ENCODE data around the gene PERM1.
A peak's percentile ranks its signal among the peaks of the same experiment; 100 is the strongest.

PERM1 gene

DNA sequence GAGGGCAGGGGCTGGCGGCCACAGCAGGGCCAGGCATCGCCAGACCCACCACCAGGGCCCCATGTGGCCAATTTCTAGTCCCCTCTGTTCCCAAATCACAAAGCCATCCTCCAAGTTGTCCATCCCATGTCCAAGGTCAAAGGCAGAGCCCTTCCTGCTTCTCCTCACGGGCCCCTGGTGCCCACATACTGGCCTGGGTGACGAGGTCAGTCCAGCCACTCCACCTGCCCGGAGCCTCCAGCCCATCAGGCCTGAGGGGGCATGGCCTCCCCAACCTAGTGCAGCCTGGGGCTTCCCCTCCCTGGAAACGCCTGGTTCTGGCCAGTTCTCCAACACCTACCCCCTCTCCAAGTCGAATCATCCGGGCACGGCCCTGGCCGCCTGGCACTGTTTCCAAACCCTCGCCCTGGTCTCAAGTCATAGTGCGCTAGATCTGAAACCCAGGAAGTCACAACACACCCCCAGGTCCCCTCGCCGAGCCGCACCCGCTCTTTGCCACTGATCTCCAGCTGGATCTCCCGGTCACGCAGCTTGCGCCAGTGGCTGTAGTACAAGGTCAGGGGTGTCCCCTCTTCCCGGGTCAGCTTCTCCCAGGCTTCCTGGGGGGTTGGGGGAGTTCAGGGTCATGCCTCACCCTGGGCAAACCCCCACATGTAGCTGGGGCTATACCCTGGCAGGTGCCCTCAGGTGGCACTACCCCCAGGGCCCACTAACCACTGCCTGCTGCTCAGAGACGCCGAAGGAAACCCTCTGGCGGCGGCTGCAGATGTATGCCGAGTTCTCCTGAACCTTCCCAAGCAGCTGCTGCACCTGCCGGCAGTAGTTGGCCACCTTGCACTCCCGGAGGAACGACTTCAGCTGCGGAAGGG lies 36.0 kb downstream of the PERM1 start:
- Histone ChIP-seq H3K4me1 (ENCODE audit: control extremely low read depth in 1 of 4, control insufficient read depth in 4 of 4, insufficient read depth in 4 of 4, low read length in 3 of 4) (peaks cover 0 to 24% (median 19%) of the 10 kb centered on the region in 4 experiments), H3K36me3 (ENCODE audit: control insufficient read depth in 4 of 4, insufficient read depth in 4 of 4, low read length in 3 of 4) (peaks cover 7 to 66% (median 44%) of the 10 kb centered on the region in 4 experiments), H3K9me3 (ENCODE audit: control extremely low read depth in 1 of 5, control insufficient read depth in 4 of 5, insufficient read depth in 2 of 5, low read depth in 1 of 5, low read length in 4 of 5) (peaks cover 0 to 1% (median 0%) of the 10 kb centered on the region in 5 experiments), H3K4me3 (ENCODE audit: control insufficient read depth in 1 of 7, extremely low read depth in 1 of 7, insufficient read depth in 4 of 7, low read depth in 2 of 7, low read length in 6 of 7) (no peak overlapping the region), H3K27ac (ENCODE audit: insufficient read depth in 1 of 2, low read depth in 1 of 2, low read length in 2 of 2, poor library complexity in 1 of 2, severe bottlenecking in 2 of 2) (no peak overlapping the region), H3K27me3 (replicated peaks in 2 of 5; ENCODE audit: control insufficient read depth in 4 of 5, insufficient read depth in 5 of 5, low read length in 4 of 5) (peaks cover 0 to 36% (median 6%) of the 10 kb centered on the region in 5 experiments)
- 97% methylated on average over 28 of the region's 29 CpGs for WGBS (ENCODE audit: insufficient coverage)
- no peak for DNase-seq
- ChIA-PET CTCF (interaction anchor here (1.0 to 1.4 kb wide), 3 partner anchors 8 to 16 kb away, joined by 4 to 5 read pairs (median 4); no protein-coding TSS in a partner anchor), POLR2A (no interaction called here)

- H3K9me3 ChIP-seq (ENCODE audit: control extremely low read depth in 1 of 5, control insufficient read depth in 4 of 5, insufficient read depth in 2 of 5, low read depth in 1 of 5, low read length in 4 of 5): no peaks in the 10 kb centered on the region
- H3K4me3 ChIP-seq (ENCODE audit: control insufficient read depth in 1 of 7, extremely low read depth in 1 of 7, insufficient read depth in 4 of 7, low read depth in 2 of 7, low read length in 6 of 7): no peak overlapping the region
- POLR2A ChIA-PET: no interaction called here
- peaks cover 0 to 37% (median 30%) of the 10 kb centered on the region in 4 experiments for H3K4me1 ChIP-seq (ENCODE audit: control extremely low read depth in 1 of 4, control insufficient read depth in 4 of 4, insufficient read depth in 4 of 4, low read length in 3 of 4)
- H3K27me3 ChIP-seq (replicated peaks in 2 of 5; ENCODE audit: control insufficient read depth in 4 of 5, insufficient read depth in 5 of 5, low read length in 4 of 5): peaks cover 0 to 48% (median 13%) of the 10 kb centered on the region in 5 experiments
- WGBS (ENCODE audit: insufficient coverage): 94% methylated on average over 17 of the region's 28 CpGs
- CTCF ChIA-PET: interaction anchor here (1.4 kb wide), 1 partner anchor 17 kb away, joined by 4 read pairs; no protein-coding TSS in a partner anchor
- H3K36me3 ChIP-seq (ENCODE audit: control insufficient read depth in 4 of 4, insufficient read depth in 4 of 4, low read length in 3 of 4): peaks cover 0 to 53% (median 34%) of the 10 kb centered on the region in 4 experiments
- DNase-seq: no peak
- no peak overlapping the region for H3K27ac ChIP-seq (ENCODE audit: insufficient read depth in 1 of 2, low read depth in 1 of 2, low read length in 2 of 2, poor library complexity in 1 of 2, severe bottlenecking in 2 of 2)
Observed at GRCh38 chr1:944341-945325, 37.3 kb downstream of the PERM1 start.

GRCh38 chr1:943545-944340 lies 38.1 kb downstream of the PERM1 start:
- peaks cover 0 to 56% (median 18%) of the 10 kb centered on the region in 5 experiments for H3K27me3 ChIP-seq (replicated peaks in 2 of 5; ENCODE audit: control insufficient read depth in 4 of 5, insufficient read depth in 5 of 5, low read length in 4 of 5)
- H3K27ac ChIP-seq (ENCODE audit: insufficient read depth in 1 of 2, low read depth in 1 of 2, low read length in 2 of 2, poor library complexity in 1 of 2, severe bottlenecking in 2 of 2): no peak overlapping the region
- WGBS (ENCODE audit: insufficient coverage): 98% methylated on average over 23 of the region's 27 CpGs
- no peaks in the 10 kb centered on the region for H3K9me3 ChIP-seq (ENCODE audit: control extremely low read depth in 1 of 5, control insufficient read depth in 4 of 5, insufficient read depth in 2 of 5, low read depth in 1 of 5, low read length in 4 of 5)
- no peak overlapping the region for H3K4me3 ChIP-seq (ENCODE audit: control insufficient read depth in 1 of 7, extremely low read depth in 1 of 7, insufficient read depth in 4 of 7, low read depth in 2 of 7, low read length in 6 of 7)
- peaks cover 0 to 44% (median 29%) of the 10 kb centered on the region in 4 experiments for H3K36me3 ChIP-seq (ENCODE audit: control insufficient read depth in 4 of 4, insufficient read depth in 4 of 4, low read length in 3 of 4)
- DNase-seq: no peak
- ChIA-PET POLR2A (interaction anchor here (0.5 kb wide), 1 partner anchor 19 kb away, joined by 3 read pairs; no protein-coding TSS in a partner anchor), CTCF (interaction anchor here (0.9 to 1.4 kb wide), 2 partner anchors 18 to 51 kb away, joined by 3 to 4 read pairs; no protein-coding TSS in a partner anchor)
- H3K4me1 ChIP-seq (ENCODE audit: control extremely low read depth in 1 of 4, control insufficient read depth in 4 of 4, insufficient read depth in 4 of 4, low read length in 3 of 4): peaks cover 0 to 40% (median 33%) of the 10 kb centered on the region in 4 experiments

GRCh38 chr1:942864-943533 lies 38.9 kb downstream of the PERM1 start:
- H3K27me3 ChIP-seq (replicated peaks in 2 of 5; ENCODE audit: control insufficient read depth in 4 of 5, insufficient read depth in 5 of 5, low read length in 4 of 5): peaks cover 0 to 64% (median 18%) of the 10 kb centered on the region in 5 experiments
- no peak overlapping the region for H3K4me3 ChIP-seq (ENCODE audit: control insufficient read depth in 1 of 7, extremely low read depth in 1 of 7, insufficient read depth in 4 of 7, low read depth in 2 of 7, low read length in 6 of 7)
- peaks cover 0 to 37% (median 25%) of the 10 kb centered on the region in 4 experiments for H3K36me3 ChIP-seq (ENCODE audit: control insufficient read depth in 4 of 4, insufficient read depth in 4 of 4, low read length in 3 of 4)
- WGBS (ENCODE audit: insufficient coverage): 17% methylated on average over 18 of the region's 27 CpGs
- POLR2A ChIA-PET: no interaction called here
- CTCF ChIA-PET: interaction anchor here (0.9 to 2.0 kb wide), 3 partner anchors 32 to 74 kb away, joined by 3 to 12 read pairs (median 3); no protein-coding TSS in a partner anchor
- H3K27ac ChIP-seq (ENCODE audit: insufficient read depth in 1 of 2, low read depth in 1 of 2, low read length in 2 of 2, poor library complexity in 1 of 2, severe bottlenecking in 2 of 2): no peak overlapping the region
- no peak for DNase-seq
- peaks cover 0 to 40% (median 33%) of the 10 kb centered on the region in 4 experiments for H3K4me1 ChIP-seq (ENCODE audit: control extremely low read depth in 1 of 4, control insufficient read depth in 4 of 4, insufficient read depth in 4 of 4, low read length in 3 of 4)
- no peaks in the 10 kb centered on the region for H3K9me3 ChIP-seq (ENCODE audit: control extremely low read depth in 1 of 5, control insufficient read depth in 4 of 5, insufficient read depth in 2 of 5, low read depth in 1 of 5, low read length in 4 of 5)

DNA sequence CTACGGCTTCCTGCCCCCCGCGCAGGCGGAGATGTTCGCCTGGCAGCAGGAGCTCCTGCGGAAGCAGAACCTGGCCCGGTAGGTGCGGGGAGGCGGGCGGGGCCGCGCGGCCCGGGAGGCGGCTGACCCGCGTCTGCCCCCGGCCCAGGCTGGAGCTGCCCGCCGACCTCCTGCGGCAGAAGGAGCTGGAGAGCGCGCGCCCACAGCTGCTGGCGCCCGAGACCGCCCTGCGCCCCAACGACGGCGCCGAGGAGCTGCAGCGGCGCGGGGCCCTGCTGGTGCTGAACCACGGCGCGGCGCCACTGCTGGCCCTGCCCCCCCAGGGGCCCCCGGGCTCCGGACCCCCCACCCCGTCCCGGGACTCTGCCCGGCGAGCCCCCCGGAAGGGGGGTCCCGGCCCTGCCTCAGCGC lies 39.5 kb downstream of the PERM1 start:
- Histone ChIP-seq H3K9me3 (ENCODE audit: control extremely low read depth in 1 of 5, control insufficient read depth in 4 of 5, insufficient read depth in 2 of 5, low read depth in 1 of 5, low read length in 4 of 5) (no peaks in the 10 kb centered on the region), H3K4me1 (ENCODE audit: control extremely low read depth in 1 of 4, control insufficient read depth in 4 of 4, insufficient read depth in 4 of 4, low read length in 3 of 4) (peaks cover 0 to 40% (median 33%) of the 10 kb centered on the region in 4 experiments), H3K4me3 (ENCODE audit: control insufficient read depth in 1 of 7, extremely low read depth in 1 of 7, insufficient read depth in 4 of 7, low read depth in 2 of 7, low read length in 6 of 7) (peak overlapping the region in 4 of 7 experiments; percentile 2 to 50 (median 14)), H3K27ac (ENCODE audit: insufficient read depth in 1 of 2, low read depth in 1 of 2, low read length in 2 of 2, poor library complexity in 1 of 2, severe bottlenecking in 2 of 2) (no peak overlapping the region), H3K27me3 (replicated peaks in 2 of 5; ENCODE audit: control insufficient read depth in 4 of 5, insufficient read depth in 5 of 5, low read length in 4 of 5) (peaks cover 0 to 64% (median 18%) of the 10 kb centered on the region in 5 experiments), H3K36me3 (ENCODE audit: control insufficient read depth in 4 of 4, insufficient read depth in 4 of 4, low read length in 3 of 4) (peaks cover 0 to 31% (median 20%) of the 10 kb centered on the region in 4 experiments)
- ChIA-PET CTCF (interaction anchor here (0.7 to 5.3 kb wide), 5 partner anchors 16 to 73 kb away, joined by 3 to 47 read pairs (median 4); partner anchors contain the start of gene NOC2L), POLR2A (no interaction called here)
- peak in 1 of 3 donors; percentile 47 for DNase-seq
- WGBS (ENCODE audit: insufficient coverage): under 1% methylated on average over 40 of the region's 48 CpGs
